Mesenchymal stem cell (in vitro differentiated cells and primary cell): Measurements from ENCODE around the gene OAS2.
A peak's percentile ranks its signal among the peaks of the same experiment; 100 is the strongest.

Source experiments
- DNase-seq: peaks from one replicate; pipeline ENCODE4 v3.0.0-alpha.2; 2013
- H2AFZ ChIP-seq: one replicate; pipeline ENCODE4 v1.6.1; 2013; ENCODE audit warnings: low read depth, mild to moderate bottlenecking, control low read depth, inconsistent platforms, low read length, moderate library complexity
- H2AK5ac ChIP-seq: 2 replicates; pipeline ENCODE4 v1.6.1; 2013; ENCODE audit warnings: low read length, moderate library complexity, mild to moderate bottlenecking, inconsistent platforms; ENCODE audit not compliant: severe bottlenecking
- H2BK120ac ChIP-seq: one replicate; pipeline ENCODE4 v1.6.1; 2013; ENCODE audit warnings: low read depth, mild to moderate bottlenecking, inconsistent platforms, low read length, moderate library complexity
- H2BK12ac ChIP-seq, 2 experiments: one replicate each; pipeline ENCODE4 v1.6.1; 2013; ENCODE audit warnings: inconsistent platforms in 2 of 2, low read length in 2 of 2, mild to moderate bottlenecking in 2 of 2, moderate library complexity in 2 of 2, control low read depth in 1 of 2
- H2BK15ac ChIP-seq: one replicate; pipeline ENCODE4 v1.6.1; 2013; ENCODE audit warnings: mild to moderate bottlenecking, low read depth, inconsistent platforms; ENCODE audit not compliant: poor library complexity, severe bottlenecking
- H2BK5ac ChIP-seq: 2 replicates; pipeline ENCODE4 v1.6.1; 2013; ENCODE audit warnings: low read depth, mild to moderate bottlenecking, low read length, control low read depth, inconsistent platforms; ENCODE audit not compliant: poor library complexity, severe bottlenecking
- H3K14ac ChIP-seq, 2 experiments: one replicate each; pipeline ENCODE4 v1.6.1; 2013; ENCODE audit warnings: inconsistent platforms in 2 of 2, low read length in 2 of 2, control low read depth in 1 of 2, mild to moderate bottlenecking in 1 of 2, moderate library complexity in 1 of 2
- H3K18ac ChIP-seq, 2 experiments: one replicate each; pipeline ENCODE4 v1.6.1; 2013; ENCODE audit warnings: inconsistent platforms in 2 of 2, low read length in 2 of 2, control low read depth in 1 of 2, low read depth in 1 of 2, mild to moderate bottlenecking in 1 of 2
- H3K23ac ChIP-seq, 2 experiments: one replicate each; pipeline ENCODE4 v1.6.1; 2013; ENCODE audit warnings: inconsistent platforms in 2 of 2, low read length in 2 of 2, mild to moderate bottlenecking in 2 of 2, moderate library complexity in 2 of 2, control low read depth in 1 of 2
- H3K27ac ChIP-seq: 2 replicates; pipeline ENCODE4 v1.5.1; 2013; ENCODE audit warnings: mild to moderate bottlenecking, moderate library complexity, low read length, control low read depth, inconsistent platforms; ENCODE audit not compliant: poor library complexity, severe bottlenecking
- H3K27me3 ChIP-seq, 2 experiments: 2 replicates each; pipeline versions ENCODE4 v1.6.1 to v1.7.0; 2013; ENCODE audit warnings: low read length in 2 of 2, mild to moderate bottlenecking in 2 of 2, moderate library complexity in 2 of 2, control low read depth in 1 of 2, inconsistent platforms in 1 of 2; ENCODE audit not compliant: control insufficient read depth in 1 of 2, insufficient read depth in 1 of 2
- H3K36me3 ChIP-seq, 2 experiments: 2 replicates each; pipeline versions ENCODE4 v1.6.1 to v1.7.0; 2013; ENCODE audit warnings: low read length in 2 of 2, control low read depth in 1 of 2, inconsistent platforms in 1 of 2, low read depth in 1 of 2, mild to moderate bottlenecking in 1 of 2; ENCODE audit not compliant: insufficient read depth in 2 of 2, control insufficient read depth in 1 of 2
- H3K4ac ChIP-seq, 2 experiments: one replicate each; pipeline ENCODE4 v1.6.1; 2013; ENCODE audit warnings: inconsistent platforms in 2 of 2, low read length in 2 of 2, mild to moderate bottlenecking in 2 of 2, moderate library complexity in 2 of 2, control low read depth in 1 of 2, low read depth in 1 of 2
- H3K4me1 ChIP-seq: 2 replicates; pipeline ENCODE4 v1.6.1; 2013; ENCODE audit warnings: low read depth, low read length, control low read depth; ENCODE audit not compliant: control insufficient read depth, insufficient read depth
- H3K4me2 ChIP-seq: 2 replicates; pipeline ENCODE4 v1.6.1; 2013; ENCODE audit warnings: low read length, mild to moderate bottlenecking, inconsistent platforms; ENCODE audit not compliant: poor library complexity, severe bottlenecking
- H3K4me3 ChIP-seq, 2 experiments: 2 replicates each; pipeline versions ENCODE4 v1.5.1 to v1.7.0; 2013; ENCODE audit warnings: low read length in 2 of 2, mild to moderate bottlenecking in 2 of 2, control low read depth in 1 of 2, low read depth in 1 of 2; ENCODE audit not compliant: insufficient read depth in 1 of 2
- H3K79me1 ChIP-seq: replicated peaks from 2 replicates; pipeline ENCODE4 v1.6.1; 2013; ENCODE audit warnings: mild to moderate bottlenecking, control low read depth, low read length, inconsistent platforms; ENCODE audit not compliant: poor library complexity, severe bottlenecking
- H3K9ac ChIP-seq: 2 replicates; pipeline ENCODE4 v1.7.0; 2013; ENCODE audit warnings: mild to moderate bottlenecking, low read length, moderate library complexity
- H3K9me3 ChIP-seq: 2 replicates; pipeline ENCODE4 v1.7.0; 2013; ENCODE audit warnings: mild to moderate bottlenecking, low read length; ENCODE audit not compliant: control insufficient read depth
- H4K8ac ChIP-seq: one replicate; pipeline ENCODE4 v1.6.1; 2013; ENCODE audit warnings: inconsistent platforms, mild to moderate bottlenecking, low read length, moderate library complexity
- H4K91ac ChIP-seq: one replicate; pipeline ENCODE4 v1.6.1; 2013; ENCODE audit warnings: mild to moderate bottlenecking, low read length, inconsistent platforms
- WGBS: methylation state at CpG from one replicate; pipeline ENCODE4 v1.1.7; 2013; ENCODE audit warnings: mixed read lengths; 5-methylcytosine and 5-hydroxymethylcytosine counted together

The OAS2 gene

DNA sequence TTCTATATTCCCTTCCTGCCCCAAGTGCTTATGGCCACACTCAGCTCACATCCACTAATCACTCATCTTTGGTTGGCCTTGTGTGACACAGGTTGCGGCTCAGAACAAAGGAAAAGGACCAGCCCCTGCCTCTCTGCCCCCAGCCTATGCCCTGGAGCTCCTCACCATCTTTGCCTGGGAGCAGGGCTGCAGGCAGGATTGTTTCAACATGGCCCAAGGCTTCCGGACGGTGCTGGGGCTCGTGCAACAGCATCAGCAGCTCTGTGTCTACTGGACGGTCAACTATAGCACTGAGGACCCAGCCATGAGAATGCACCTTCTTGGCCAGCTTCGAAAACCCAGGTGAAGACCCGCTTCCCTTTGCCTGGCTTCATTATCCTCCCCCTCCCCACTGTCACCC lies 15.8 kb upstream of the OAS2 start:
- WGBS, result 95% methylated on average over 5 of the region's 7 CpGs
- H3K9me3 ChIP-seq, result no peaks in the 10 kb centered on the region
- no peak overlapping the region for H2BK120ac ChIP-seq
- no peak overlapping the region for H2AFZ ChIP-seq
- H3K27me3 ChIP-seq, result no peaks in the 10 kb centered on the region
- H3K4ac ChIP-seq, result no peak overlapping the region
- H3K27ac ChIP-seq, result no peak overlapping the region
- H4K8ac ChIP-seq, result no peak overlapping the region
- H4K91ac ChIP-seq, result no peak overlapping the region
- no peak overlapping the region for H3K9ac ChIP-seq
- no peak overlapping the region for H2BK12ac ChIP-seq
- H3K14ac ChIP-seq, result no peak overlapping the region
- H2AK5ac ChIP-seq, result no peak overlapping the region
- no peak overlapping the region for H3K4me3 ChIP-seq
- H3K4me1 ChIP-seq, result no peaks in the 10 kb centered on the region
- no peak for DNase-seq
- H2BK5ac ChIP-seq, result no peak overlapping the region
- H2BK15ac ChIP-seq, result no peak overlapping the region
- H3K79me1 ChIP-seq, result no peaks in the 10 kb centered on the region
- no peak overlapping the region for H3K4me2 ChIP-seq
- H3K18ac ChIP-seq, result no peak overlapping the region
- H3K23ac ChIP-seq, result no peak overlapping the region
- H3K36me3 ChIP-seq, result peaks cover 36 to 72% of the 10 kb centered on the region in 2 experiments

GRCh38 chr12:112963227-112963861 lies 15.0 kb upstream of the OAS2 start:
- 90% methylated on average over 14 of the region's 14 CpGs for WGBS
- H3K4me3 ChIP-seq, result no peak overlapping the region
- DNase-seq, result no peak

GRCh38 chr12:112964067-112964670 lies 14.2 kb upstream of the OAS2 start:
- 90% methylated on average over 6 of the region's 6 CpGs for WGBS
- no peak overlapping the region for H2BK5ac ChIP-seq
- no peak overlapping the region for H3K4me3 ChIP-seq

More at GRCh38 chr12:112963227-112963861, 15.0 kb upstream of the OAS2 start:
- Histone ChIP-seq H2BK5ac (no peak overlapping the region), H3K27me3 (no peaks in the 10 kb centered on the region), H2AK5ac (no peak overlapping the region), H3K18ac (no peak overlapping the region), H3K14ac (no peak overlapping the region), H2BK120ac (no peak overlapping the region), H3K4me1 (no peaks in the 10 kb centered on the region), H4K8ac (no peak overlapping the region), H3K79me1 (no peaks in the 10 kb centered on the region), H2AFZ (no peak overlapping the region), H3K9ac (no peak overlapping the region), H4K91ac (no peak overlapping the region), H2BK15ac (no peak overlapping the region), H3K9me3 (no peaks in the 10 kb centered on the region), H3K4me2 (no peak overlapping the region), H3K27ac (no peak overlapping the region), H3K4ac (no peak overlapping the region), H3K36me3 (peaks cover 36 to 78% of the 10 kb centered on the region in 2 experiments), H2BK12ac (no peak overlapping the region), H3K23ac (no peak overlapping the region)

GRCh38 chr12:112964915-112965314 lies 13.4 kb upstream of the OAS2 start:
- 93% methylated on average over 4 of the region's 4 CpGs for WGBS
- Histone ChIP-seq H2BK120ac (no peak overlapping the region), H2AK5ac (no peak overlapping the region), H3K14ac (no peak overlapping the region), H3K9me3 (no peaks in the 10 kb centered on the region), H3K4ac (no peak overlapping the region), H3K9ac (no peak overlapping the region), H3K27ac (no peak overlapping the region), H2AFZ (no peak overlapping the region), H4K91ac (no peak overlapping the region), H3K23ac (peak overlapping the region in 1 of 2 experiments; percentile 9), H2BK5ac (no peak overlapping the region), H2BK12ac (no peak overlapping the region), H3K4me2 (no peak overlapping the region), H3K4me3 (no peak overlapping the region), H2BK15ac (no peak overlapping the region), H3K27me3 (no peaks in the 10 kb centered on the region), H3K79me1 (no peaks in the 10 kb centered on the region), H3K18ac (no peak overlapping the region), H4K8ac (no peak overlapping the region), H3K36me3 (peaks cover 36 to 88% of the 10 kb centered on the region in 2 experiments), H3K4me1 (no peaks in the 10 kb centered on the region)
- DNase-seq, result no peak

More at GRCh38 chr12:112964067-112964670, 14.2 kb upstream of the OAS2 start:
- Histone ChIP-seq H3K9me3 (no peaks in the 10 kb centered on the region), H3K4me1 (no peaks in the 10 kb centered on the region), H2BK120ac (no peak overlapping the region), H3K4me2 (no peak overlapping the region), H3K14ac (no peak overlapping the region), H3K36me3 (peaks cover 32 to 85% of the 10 kb centered on the region in 2 experiments), H3K27me3 (no peaks in the 10 kb centered on the region), H2BK15ac (no peak overlapping the region), H3K18ac (no peak overlapping the region), H4K8ac (no peak overlapping the region), H3K9ac (no peak overlapping the region), H3K27ac (no peak overlapping the region), H3K23ac (no peak overlapping the region), H3K79me1 (no peaks in the 10 kb centered on the region), H2AFZ (no peak overlapping the region), H4K91ac (no peak overlapping the region), H2BK12ac (no peak overlapping the region), H3K4ac (no peak overlapping the region), H2AK5ac (no peak overlapping the region)
- DNase-seq, result no peak
